HG03354 (cell line): ENCODE data around the gene MEG3.

Experiments used
- ATAC-seq: cut with Tn5 transposase; IDR thresholded peaks from one replicate; pipeline ENCODE4 v1.9.1; 2021; ENCODE audit warnings: mild to moderate bottlenecking; ENCODE audit not compliant: unreplicated experiment, poor library complexity, severe bottlenecking

Gene MEG3

GRCh38 chr14:100841761-100842403 is 16.0 kb downstream of the MEG3 start:
- no peak for ATAC-seq

- no peak for ATAC-seq
Measured at GRCh38 chr14:100842799-100843198, 16.9 kb downstream of the MEG3 start.

GRCh38 chr14:100844082-100844408 is 18.1 kb downstream of the MEG3 start:
- no peak for ATAC-seq

GRCh38 chr14:100844421-100844820 is 18.5 kb downstream of the MEG3 start:
- no peak for ATAC-seq

GRCh38 chr14:100844846-100845245 is 18.9 kb downstream of the MEG3 start:
- no peak for ATAC-seq

GRCh38 chr14:100845341-100845740 is 19.4 kb downstream of the MEG3 start:
- no peak for ATAC-seq

GRCh38 chr14:100846309-100846859 is 20.5 kb downstream of the MEG3 start:
- ATAC-seq: no peak

GRCh38 chr14:100849115-100849781 is 23.3 kb downstream of the MEG3 start:
- ATAC-seq: no peak

GRCh38 chr14:100850841-100851585 is 25.1 kb downstream of the MEG3 start:
- peak; percentile 83 for ATAC-seq

- ATAC-seq: no peak
Measured at GRCh38 chr14:100851586-100851916, 25.6 kb downstream of the MEG3 start.

GRCh38 chr14:100851946-100852620 is 26.2 kb downstream of the MEG3 start:
- no peak for ATAC-seq

- no peak for ATAC-seq
Measured at GRCh38 chr14:100854435-100854834, 28.5 kb downstream of the MEG3 start.

- no peak for ATAC-seq
Measured at GRCh38 chr14:100855256-100855930, 29.5 kb downstream of the MEG3 start.

- ATAC-seq: no peak
Measured at GRCh38 chr14:100856056-100856950, 30.4 kb downstream of the MEG3 start.

- ATAC-seq: no peak
Measured at GRCh38 chr14:100857233-100857922, 31.5 kb downstream of the MEG3 start.

- ATAC-seq: no peak
Measured at GRCh38 chr14:100857923-100858837, 32.3 kb downstream of the MEG3 start.

- ATAC-seq: no peak
Measured at GRCh38 chr14:100858838-100859220, 32.9 kb downstream of the MEG3 start.
